NCI-H524 treated with DMSO at 0.1 percent for 48 hours (cell line): ENCODE results near the gene AP3S2.

Experiments
- DNase-seq: peaks from one replicate; lab custom pipeline; 2025; lab: John Stamatoyannopoulos, UW

Gene AP3S2

DNA sequence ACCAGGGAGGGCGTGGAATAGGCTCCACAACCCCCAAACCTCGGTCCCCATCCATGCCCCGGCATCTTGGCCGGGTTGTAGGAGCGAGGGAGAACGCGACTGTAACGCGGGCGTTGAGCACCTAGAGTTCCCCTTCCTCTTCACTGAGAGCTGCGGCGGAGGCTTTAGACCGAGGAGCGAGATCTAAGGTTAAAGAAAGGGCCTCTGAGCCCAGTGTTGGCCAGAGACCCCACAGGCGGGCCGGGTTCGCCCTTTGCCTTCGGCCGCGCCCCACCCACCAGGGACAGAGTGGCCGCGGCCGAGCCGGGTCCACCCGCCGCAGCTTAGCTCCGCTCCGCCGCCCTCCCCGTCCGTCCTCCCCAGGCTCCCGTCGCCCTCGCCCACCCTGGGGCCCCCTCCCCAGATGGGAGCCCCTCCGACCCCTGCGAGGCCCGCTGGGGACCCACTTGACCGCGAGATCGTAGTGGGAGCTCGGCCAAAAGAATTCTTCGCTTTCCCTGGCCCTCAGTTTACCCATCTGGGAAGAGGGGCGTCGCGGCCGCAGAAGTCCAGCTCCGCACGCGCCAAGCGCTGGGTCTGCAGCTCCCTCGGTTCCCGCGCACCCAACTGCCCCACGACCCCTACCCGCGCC is 79.6 kb downstream of the AP3S2 start:
- no peak for DNase-seq

DNA sequence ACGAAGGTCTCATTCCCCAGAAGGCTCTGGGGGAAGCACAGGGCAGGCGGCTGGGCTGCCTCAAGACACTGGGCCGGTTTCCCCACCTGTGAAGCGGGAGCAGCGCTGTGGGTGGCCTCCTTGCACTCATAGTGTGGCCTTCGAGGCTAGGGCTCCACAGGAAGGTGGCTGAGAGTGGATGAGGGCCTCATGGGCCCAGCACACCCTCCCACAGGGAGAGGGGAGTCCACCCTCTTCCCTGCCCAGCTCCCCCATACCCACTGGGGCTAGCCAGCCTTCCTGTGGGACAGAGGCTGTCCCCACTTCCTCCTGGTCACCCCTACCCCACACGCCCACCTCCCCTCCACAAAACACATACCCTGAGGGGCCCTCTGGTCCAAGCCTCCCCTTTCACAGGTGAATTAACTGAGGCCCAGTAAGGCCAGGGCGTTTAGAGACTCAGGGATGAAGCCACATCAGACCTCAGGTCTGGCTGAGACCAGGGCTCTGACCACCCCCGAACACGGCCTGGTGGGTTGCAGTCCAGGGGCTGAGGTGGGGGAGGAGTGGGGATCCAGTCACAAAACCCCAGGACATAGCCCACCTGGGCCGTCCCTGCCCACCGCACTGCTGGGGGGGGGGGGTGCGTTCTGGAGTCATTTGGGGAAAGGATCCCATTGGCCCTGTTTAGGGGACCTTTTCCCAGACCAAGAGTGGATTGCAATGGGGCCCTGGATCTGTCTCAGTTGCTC is 80.2 kb downstream of the AP3S2 start:
- no peak for DNase-seq

DNA sequence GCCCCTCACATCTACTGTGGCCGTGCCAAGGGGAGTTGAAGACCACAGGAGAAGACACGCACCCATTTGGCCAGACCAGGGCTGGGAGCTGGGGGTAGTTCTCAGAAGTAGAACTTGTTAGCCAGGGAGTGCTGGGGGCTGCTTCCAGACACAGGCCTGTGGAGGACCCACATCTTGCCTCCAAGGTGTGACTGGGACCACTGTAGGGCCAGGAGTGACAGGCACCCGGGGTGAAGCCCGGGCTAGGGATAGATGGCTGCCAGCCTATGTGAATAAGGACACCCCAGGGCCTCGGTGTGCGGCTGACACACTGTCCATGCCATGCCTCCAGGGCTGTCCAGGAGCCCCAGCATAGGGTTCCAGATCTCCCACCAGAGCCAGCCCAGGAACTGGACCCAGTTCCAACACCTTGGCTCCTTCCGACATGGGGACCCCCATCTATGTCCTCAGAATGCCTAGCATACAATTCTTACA is 80.9 kb downstream of the AP3S2 start:
- DNase-seq, result no peak

DNA sequence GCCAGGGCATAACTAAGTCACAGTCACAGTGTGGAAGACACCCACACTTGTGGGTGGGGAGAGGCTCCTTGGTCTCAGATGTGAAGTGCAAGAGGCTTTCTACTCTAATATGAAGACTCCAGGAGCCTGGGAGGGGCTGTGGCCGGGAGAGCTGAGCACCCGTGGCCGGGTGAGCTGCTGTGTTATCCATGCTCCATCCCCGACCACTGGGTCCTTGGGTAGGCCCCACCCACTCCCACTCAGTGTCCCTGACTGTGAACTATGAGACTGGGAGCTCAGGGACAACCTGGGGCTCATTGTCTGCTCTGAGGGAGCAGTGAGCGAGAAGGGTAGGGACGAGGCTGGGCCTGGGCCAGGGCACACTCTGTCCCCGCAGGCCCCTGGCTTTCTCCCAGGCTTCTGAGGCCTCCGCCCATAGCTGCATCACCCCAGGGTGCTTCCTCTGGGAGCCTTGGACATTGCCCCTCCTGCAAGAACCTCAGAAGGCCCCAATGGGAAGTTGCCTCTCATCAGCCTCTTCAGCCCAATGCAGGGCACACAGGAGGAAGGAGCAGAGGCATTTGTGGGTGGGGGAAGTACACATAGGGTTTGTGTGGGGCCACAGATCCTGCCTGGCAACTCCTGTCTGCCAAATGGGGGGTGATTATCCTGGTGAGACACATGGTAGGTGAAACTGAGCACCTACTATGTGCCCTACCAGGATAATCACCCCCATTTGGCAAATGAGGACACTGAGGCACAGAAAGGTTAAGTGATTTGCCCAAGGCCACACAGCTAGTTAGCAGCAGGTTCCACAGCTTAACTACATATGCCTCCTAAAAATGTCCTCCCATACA is 81.6 kb downstream of the AP3S2 start:
- no peak for DNase-seq

DNA sequence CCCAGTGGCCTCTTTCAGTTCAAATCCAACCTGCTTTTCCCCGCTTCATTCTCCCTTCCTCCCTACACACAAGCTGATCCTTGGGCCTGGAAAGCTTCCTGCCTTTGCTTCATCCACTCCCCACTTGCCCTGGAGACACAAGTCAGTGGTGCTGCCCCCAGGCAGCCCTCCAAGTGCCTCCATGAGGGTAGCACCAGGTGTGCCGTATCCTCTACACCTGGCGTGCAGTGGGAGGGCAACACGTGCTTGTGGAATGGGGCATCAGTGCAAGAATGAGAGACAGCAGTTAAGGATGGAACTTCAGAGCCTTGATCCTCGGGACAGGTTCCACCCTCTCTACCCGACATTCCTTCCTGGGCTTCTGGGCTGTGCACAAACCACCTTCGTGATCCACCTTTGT is 83.0 kb downstream of the AP3S2 start:
- DNase-seq, result no peak

DNA sequence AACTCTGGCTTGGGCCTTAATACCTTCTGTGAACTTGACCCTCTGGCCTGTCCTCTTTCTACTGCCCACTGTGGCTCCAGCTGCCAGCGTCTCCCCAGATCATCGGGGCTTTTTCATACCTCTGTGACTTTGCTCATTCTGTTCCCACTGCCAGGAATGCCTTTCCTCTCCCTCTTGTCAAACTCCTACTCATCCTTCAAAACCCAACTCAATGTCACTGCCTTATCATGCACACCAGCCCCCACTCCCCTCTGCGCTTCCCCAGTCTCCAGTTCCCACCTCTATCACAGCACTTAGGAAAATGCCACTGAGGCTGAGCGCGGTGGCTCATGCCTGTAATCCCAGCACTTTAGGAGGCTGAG is 84.0 kb downstream of the AP3S2 start:
- no peak for DNase-seq

DNA sequence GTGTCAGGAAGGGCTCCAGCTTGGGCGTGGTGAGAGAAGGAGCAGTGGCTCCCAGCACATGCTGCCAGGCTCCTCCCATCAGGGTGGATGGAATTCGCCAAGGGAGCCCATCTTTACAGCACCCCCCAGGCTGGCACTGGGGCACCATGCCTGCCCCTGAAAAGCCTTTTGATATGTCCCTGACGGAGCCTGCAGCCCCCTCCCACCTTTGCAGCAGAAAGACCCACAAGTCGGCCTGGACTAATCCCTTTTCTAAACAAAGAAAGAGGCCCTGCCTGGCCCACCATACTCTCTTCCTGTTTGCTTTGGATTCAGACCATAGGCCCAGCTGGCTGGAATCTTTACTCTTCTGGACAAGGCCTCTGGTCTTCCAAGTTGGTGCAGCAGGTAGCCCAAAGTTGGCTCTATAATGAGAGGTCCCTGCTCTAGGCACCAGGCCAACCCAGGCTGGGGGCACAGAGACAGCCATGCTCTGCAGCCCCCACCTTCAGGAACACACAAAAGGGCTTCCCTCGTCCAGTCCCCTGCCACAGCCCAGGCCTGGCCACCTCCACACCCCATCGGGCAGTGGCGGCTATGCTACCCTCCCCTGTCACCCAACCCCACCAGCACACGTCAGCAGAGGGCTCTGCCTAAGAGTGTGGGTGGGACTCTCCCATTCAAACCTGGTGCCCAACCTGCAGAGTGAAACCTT is 84.6 kb downstream of the AP3S2 start:
- no peak for DNase-seq

DNA sequence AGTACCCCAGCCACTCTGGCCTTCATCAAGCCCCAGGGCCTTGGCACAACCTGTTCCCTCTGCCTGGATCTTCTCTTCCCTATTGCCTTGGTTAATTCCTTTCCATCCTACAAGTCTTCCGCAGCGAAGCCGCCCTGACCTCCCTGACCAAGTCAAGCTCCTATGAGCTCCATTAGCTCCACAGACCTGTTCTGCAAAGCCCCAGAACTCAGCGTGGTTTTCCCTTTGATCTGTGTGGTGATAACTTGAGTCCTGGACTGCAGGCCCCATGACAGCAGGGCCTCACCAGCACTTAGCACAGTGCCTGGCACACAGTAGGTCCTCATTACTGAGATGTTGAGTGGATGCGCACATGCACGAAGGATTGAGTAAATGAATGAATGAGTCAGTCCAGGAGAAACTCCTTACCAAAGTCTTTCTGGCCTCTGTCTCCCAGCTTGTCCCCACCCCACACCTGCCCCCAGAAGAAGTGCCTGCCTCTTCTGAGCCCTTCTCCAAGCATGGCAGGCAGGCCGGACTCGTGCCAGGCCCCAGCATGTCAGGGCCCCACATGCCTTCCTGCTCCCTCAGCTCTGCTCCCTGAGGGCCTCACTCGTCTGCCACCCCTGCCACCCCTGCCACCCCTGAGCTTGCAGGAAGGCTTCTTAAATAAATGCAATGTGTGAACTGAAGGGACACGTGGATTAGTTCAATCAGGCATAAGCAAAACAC is 85.5 kb downstream of the AP3S2 start:
- no peak for DNase-seq

DNA sequence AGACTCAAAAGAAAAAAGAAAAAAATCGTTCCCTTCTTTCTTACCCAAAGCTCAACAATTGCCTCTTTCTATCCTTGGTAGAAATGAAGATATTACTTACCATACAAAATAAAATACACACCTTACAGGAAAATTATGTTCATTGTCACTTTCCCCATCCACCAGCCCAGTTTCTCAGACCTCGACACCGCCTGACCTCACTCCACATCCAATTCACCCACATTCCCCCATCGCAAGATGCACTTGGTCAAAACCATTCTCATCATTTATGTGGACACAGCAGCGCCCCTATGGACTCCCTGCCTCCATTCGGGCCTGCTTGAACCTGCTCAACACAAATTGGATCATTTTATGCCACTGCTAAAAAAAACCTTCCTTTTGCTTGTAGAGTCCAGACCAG is 86.1 kb downstream of the AP3S2 start:
- no peak for DNase-seq

DNA sequence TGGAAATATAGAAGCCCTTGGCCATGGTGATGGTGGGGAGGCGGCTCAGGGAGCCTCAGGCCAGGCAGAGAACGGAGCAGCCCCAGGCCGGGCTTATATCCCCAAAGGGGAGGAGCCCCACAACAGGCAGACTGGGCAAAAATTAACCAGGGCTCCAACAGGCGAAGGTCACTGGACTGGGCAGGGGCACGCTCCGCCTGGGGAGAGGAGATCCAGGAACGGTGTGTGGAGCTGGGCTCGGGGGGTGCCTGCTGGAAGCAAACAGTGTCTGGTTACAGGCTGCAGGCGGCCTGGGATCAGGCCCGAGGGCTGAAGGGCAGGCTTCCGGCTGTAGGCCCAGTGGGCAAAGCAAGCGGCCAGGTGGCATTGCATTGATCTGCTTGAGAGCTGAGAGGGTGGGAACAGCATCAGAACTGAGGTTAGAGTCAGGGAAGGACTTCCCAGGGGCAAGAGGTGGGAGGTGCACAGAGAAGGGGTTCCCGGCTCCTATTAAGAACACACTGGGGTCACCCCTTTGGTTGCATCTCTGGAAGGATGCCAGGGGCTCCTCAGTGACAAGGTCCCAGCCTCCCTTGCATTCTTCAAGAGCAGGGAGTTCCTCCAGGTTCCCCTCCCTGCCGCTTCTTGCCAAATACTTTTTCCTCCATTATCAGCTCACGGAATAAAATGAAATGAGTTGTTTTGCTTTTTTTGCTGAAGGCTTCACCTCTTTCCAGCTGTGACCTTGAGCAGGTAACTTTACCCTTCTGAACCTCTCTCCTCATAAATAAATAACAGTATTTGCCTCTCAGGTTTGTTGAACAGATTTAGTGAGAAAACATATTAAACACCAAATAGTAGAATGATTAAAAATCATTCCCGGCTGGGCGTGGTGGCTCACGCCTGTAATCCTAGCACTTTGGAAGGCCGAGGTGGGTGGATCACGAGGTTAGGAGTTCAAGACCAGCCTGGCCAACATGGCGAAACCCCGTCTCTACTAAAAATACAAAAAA is 86.9 kb downstream of the AP3S2 start:
- DNase-seq, result no peak

DNA sequence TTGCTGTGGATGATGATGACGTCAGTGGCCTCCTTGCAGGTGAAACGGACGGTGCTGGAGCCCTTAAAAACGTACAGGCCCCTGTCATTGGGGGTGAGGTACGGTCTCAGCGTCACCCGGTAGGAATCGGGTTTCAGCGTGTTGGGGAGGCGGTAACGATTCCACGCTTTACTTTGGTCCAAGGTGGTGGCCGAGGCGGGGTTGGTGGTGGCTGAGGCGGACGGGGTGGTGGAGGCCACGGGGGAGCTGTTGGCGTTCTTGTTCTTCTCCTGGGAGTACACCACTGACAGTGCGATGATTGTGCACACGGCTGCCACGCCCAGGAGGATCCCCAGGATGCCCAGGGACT is 87.6 kb downstream of the AP3S2 start:
- no peak for DNase-seq

DNA sequence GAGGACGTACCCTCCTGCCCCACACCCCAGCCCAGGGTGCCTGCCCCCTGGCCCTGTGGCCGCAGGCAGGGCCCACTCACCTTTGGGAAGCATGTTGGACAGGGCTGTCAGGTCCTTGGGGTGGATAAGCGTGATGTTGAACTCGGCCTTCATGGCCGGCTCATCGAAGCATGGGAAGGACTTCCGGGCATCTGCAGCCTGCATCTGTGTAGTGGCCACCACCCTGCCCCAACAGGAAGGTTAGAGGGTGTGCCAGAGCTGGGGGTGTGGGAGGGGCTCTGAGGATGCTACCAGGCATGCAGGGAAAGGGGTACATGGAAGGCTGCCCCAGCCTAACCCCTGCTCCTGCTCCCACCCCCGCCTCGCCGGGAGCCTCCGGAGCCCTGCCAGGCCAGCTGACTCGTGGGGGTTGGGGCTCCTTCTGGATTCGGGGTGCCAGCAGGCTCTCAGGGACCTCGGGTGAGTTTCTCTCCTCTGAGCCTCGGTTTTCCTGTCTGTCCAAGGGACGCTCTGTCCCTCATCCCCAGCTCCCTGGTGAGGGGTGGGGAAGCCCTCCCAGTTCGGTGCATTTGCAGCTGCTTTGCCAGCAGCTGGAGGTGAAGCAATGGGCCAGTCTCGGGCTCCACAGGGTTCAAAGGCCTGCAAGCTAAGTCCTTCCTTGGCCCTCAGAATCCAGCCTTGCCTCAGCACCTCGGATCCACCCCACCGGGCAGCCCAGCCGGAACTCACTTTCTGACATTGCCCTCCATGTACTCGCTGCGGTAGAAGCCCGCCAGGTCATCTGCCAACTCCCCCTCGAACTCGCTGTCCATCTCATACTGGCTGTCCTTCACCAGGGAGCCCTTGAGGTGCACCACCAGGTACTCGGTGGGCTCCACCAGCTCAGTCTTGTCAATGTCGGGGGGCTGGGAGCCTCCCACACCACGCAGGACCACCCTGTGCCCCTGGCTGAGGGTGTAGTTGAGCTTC is 88.3 kb downstream of the AP3S2 start:
- DNase-seq, result no peak

DNA sequence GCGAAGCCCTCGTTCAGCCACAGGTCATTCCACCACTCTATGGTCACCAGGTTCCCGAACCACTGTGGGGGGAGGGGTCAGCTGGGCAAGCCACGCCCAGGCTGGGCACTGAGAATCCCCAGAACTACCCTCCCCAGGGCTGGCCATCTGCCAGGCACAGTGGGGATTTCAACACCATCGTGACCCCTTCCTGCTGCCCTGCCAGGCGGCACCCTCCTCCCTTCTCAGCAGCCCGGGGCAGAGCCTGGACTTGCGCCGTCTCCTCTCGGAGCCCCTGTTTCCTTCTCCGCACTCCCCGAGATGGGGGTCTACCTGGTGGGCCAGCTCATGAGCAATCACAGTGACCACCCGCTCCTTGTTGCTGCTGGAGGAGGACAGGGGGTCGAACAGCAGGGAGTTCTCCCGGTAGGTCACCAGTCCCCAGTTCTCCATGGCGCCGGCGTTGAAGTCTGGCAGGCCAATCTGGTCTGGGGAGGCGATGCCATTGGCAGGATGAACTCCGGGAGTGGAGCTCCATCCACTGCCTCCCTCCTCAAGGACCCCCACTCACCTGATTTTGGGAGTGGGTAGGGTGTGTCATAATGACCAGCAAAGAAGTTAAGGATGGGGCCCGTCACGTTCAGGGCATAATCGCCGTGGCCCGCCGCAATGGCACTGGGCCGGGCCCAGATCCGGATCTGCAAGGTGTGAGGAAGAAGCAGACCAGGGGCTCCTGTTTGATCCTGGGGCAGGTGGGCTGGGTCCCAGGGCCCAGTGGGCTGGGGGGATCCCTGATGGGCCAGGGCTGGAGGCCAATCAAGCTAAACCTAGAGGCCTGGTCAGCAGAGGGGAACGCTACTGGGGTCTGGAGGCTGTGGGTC is 89.6 kb downstream of the AP3S2 start:
- DNase-seq, result no peak

DNA sequence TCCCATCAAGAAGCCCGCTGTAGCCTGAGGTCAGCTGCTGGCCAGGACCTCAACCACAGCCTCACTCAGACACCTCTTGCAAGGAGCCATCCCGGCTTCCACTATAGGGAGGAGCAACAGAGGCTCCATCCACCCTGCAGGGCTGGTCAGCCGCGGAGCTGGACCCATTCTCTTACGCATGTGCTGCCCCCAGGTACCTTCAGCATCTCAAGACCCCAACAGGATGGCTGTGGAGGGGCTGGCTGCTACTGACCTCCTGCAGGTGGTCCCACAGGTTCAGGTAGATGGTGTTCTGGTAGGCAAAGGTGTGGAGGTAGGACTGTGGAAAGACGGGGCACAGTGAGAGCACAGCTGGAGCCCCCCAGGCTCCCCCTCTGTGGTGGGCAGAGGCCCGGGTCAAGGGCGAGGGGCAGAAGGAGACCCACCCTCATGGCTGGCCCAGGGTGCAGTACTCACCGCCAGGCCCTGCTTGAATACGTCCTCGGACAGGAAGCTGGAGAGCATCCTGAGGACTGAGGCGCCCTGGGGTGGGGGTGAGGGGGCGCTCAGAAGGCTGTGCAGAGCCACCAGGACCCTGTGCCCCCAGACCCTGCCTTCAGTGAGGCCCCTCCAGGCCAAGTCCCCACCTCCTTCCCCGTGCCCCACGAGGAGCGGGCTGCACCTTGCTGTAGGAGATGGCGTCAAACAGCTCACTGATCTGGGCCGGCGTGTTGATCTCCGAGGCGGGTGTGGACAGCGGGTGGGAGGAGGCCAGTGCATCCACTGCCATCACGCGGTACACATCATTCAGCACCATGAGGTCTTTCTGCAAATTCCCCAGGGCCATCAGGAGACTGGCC is 90.6 kb downstream of the AP3S2 start:
- DNase-seq, result no peak

DNA sequence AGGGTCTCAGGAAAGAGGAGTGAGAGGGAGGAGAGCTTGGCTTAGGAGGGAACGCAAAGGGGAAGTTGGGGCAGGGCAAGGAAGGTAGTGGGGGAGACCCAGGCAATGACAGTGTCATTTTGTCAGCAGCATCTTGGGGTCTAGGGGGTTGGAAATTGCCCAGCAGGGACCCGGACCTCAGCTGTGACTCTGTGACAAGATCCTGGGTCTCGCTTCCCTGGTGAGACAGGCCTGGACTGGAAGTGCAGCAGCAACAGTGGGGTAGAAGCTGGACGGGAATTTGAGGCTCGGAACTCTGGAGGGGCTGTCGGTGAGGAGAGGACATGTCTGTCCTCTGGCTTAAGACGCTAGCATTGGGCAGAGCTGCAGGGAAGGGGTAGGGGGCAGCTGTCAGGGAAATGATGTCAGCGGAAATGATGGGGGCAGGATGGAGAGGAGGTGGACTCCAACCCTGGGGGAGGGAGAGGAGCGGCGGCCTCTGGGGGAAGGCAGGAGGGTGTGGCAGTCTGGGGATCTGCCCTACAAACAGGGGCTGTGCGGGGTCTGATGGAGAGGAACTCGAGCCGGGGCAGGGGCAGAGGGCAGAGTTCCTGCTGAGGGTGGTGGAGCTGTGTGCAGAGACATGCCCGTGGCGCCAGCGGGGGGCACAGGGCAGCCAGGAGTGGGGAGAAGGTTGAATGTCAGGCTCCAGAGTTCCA is 91.4 kb downstream of the AP3S2 start:
- no peak for DNase-seq

DNA sequence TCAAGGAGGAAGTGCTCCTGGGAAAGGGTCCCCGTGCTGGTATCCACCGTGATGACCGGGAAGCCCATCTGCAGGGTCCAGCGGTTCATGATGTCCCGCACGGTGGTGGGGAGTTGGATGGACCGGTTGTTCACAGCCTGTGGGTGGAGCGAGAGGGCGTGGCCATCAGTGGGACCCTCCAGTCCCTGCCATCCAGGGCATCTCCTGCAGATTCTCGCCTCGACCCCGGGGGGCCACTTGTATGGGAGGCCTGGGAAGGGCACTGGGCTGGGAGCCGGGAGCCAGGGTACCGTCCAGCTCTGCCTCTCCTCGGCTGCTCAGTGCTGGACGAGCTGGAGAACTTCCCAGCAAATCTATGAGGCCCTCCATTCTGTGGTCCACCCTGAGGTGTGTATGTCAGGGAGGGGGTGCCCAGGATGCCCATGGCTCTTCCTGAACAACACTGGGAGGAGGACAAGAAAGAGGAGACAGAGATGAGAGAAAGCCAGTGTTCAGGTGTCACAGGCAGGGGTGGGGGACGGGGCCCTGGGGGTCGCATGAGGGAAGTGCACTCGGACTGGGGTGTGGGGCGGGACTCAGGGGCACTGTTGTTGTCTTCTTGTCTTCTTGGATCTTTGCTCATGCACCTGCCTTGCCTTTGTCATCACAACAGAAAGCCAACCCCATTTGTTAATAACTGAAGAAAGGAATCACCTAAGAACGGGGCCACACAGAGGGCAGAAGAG is 92.2 kb downstream of the AP3S2 start:
- DNase-seq, result no peak
